K562 (cell line): ENCODE data around the gene BACH1.

Experiments used
- ARID2 ChIP-seq: fragments of 450-650 bp; IDR thresholded peaks from 2 replicates; pipeline ENCODE4 v1.6.1; 2017; ENCODE audit warnings: antibody characterized with exemption, mild to moderate bottlenecking
- CAMTA2 ChIP-seq: fragments of 250-450 bp; sonication (Bioruptor Pico); conservative IDR thresholded peaks from 2 replicates; pipeline ENCODE4 v1.5.1; 2022
- CTCF ChIP-seq, 3 experiments: IDR thresholded peaks in 2 of 3; conservative IDR thresholded peaks in 1 of 3; 2 replicates each; pipeline ENCODE4 v1.5.1; 2011 to 2012; ENCODE audit warnings: low read length in 3 of 3, mild to moderate bottlenecking in 3 of 3, control low read depth in 2 of 3, improper control_type of control experiment in 1 of 3, inconsistent platforms in 1 of 3, low read depth in 1 of 3, mixed read lengths in 1 of 3, moderate library complexity in 1 of 3; ENCODE audit not compliant: insufficient read depth in 2 of 3
- DDX20 ChIP-seq: fragments of 450-650 bp; IDR thresholded peaks from 2 replicates; pipeline ENCODE4 v1.6.1; 2016; ENCODE audit warnings: missing genetic modification characterization, low read depth, mild to moderate bottlenecking, missing compliant biosample characterization, moderate library complexity
- EGR1 ChIP-seq: fragments of 450-650 bp; conservative IDR thresholded peaks from 2 replicates; pipeline ENCODE4 v1.6.1; 2017; ENCODE audit warnings: mild to moderate bottlenecking
- EZH2 ChIP-seq: IDR thresholded peaks from 2 replicates; pipeline ENCODE4 v1.6.1; 2012; ENCODE audit warnings: low read depth, mild to moderate bottlenecking, inconsistent platforms, low read length, borderline replicate concordance
- KLF10 ChIP-seq: fragments of 250-450 bp; sonication (Bioruptor Pico); IDR thresholded peaks from 2 replicates; pipeline ENCODE4 v1.6.1; 2021; ENCODE audit warnings: matching md5 sums
- NFYB ChIP-seq: IDR thresholded peaks from 2 replicates; pipeline ENCODE4 v1.6.1; 2011; ENCODE audit warnings: mild to moderate bottlenecking, moderate library complexity; ENCODE audit not compliant: insufficient read length; ENCODE audit errors: extremely low read depth
- NKRF ChIP-seq: fragments of 450-650 bp; IDR thresholded peaks from 2 replicates; pipeline ENCODE4 v1.6.1; 2016; ENCODE audit warnings: borderline replicate concordance
- SP2 ChIP-seq: IDR thresholded peaks from 2 replicates; pipeline ENCODE4 v1.6.1; 2011; ENCODE audit warnings: mild to moderate bottlenecking, low read depth, low read length, moderate library complexity; ENCODE audit not compliant: poor library complexity, severe bottlenecking; ENCODE audit errors: extremely low read depth
- ZNF124 ChIP-seq: sonication (generic); formaldehyde crosslinking; IDR thresholded peaks from 2 replicates; pipeline ENCODE4 v1.8.1; 2022; ENCODE audit warnings: missing genetic modification reagents
- ZNF507 ChIP-seq: conservative IDR thresholded peaks from 2 replicates; pipeline ENCODE4 v1.6.1; 2017; ENCODE audit warnings: missing genetic modification characterization, missing compliant biosample characterization

GRCh38 chr21:29323189-29323588, 24.5 kb downstream of the BACH1 start:
- TF ChIP-seq EZH2: no peak
- no peak for TF ChIP-seq CAMTA2
- no peak for TF ChIP-seq EGR1
- no peak for TF ChIP-seq NFYB
- no peak for TF ChIP-seq ARID2
- no peak for TF ChIP-seq KLF10 (CRISPR knock-in tag)
- no peak for TF ChIP-seq NKRF
- no peak for TF ChIP-seq CTCF (IDR thresholded peaks at IDR 0.05 in 2 of 3, conservative IDR thresholded peaks at IDR 0.05 in 1 of 3; ENCODE audit: insufficient read depth in 2 of 3, low read depth in 1 of 3, low read length in 3 of 3)
- no peak for TF ChIP-seq DDX20 (tag)
- TF ChIP-seq ZNF507: no peak
- TF ChIP-seq ZNF124 (CRISPR knock-in tag): no peak
- TF ChIP-seq SP2: no peak
